ENCODE data around the gene STK39.

- TF ChIP-seq CTCF (conservative IDR thresholded peaks at IDR 0.05) (no peak), ZFX (IDR thresholded peaks at IDR 0.05) (no peak)
These were observed 6.2 kb downstream of the STK39 start for GRCh38 chr2:168241208-168241607.

All from C4-2B (cell line).